Body of pancreas (tissue), 4 donors: Measurements from ENCODE around the gene MAPT. TPM values are rescaled to one million over a fixed set of nuclear protein-coding genes. Genes with fewer than 3 reads are reported as not detected.

Experiments
- ATAC-seq: fragments of 150-250 bp; one replicate; pipeline ENCODE4 v1.9.1; 2016
- DNase-seq, 4 donors: peaks; one replicate each; pipeline ENCODE4 v3.0.0-alpha.2; 2019
- H3K27ac ChIP-seq, 4 donors: fragments of 200-600 bp; sonication (generic); 1 replicate in 3 of 4; 2 replicates in 1 of 4; pipeline versions ENCODE4 v1.5.1 to v1.6.1; 2016 to 2019; ENCODE audit warnings: mild to moderate bottlenecking in 1 of 4, mixed read lengths in 1 of 4, moderate library complexity in 1 of 4
- H3K27me3 ChIP-seq, 2 donors: fragments of 200-600 bp; sonication (generic); one replicate each; pipeline ENCODE4 v1.6.0; 2016; ENCODE audit warnings: mild to moderate bottlenecking in 1 of 2
- H3K36me3 ChIP-seq, 2 donors: fragments of 200-600 bp; sonication (generic); replicated peaks in 1 of 2; 2 replicates each; pipeline ENCODE4 v1.5.1; 2016; ENCODE audit warnings: low read depth in 2 of 2; ENCODE audit not compliant: insufficient read depth in 1 of 2
- H3K4me1 ChIP-seq: fragments of 200-600 bp; sonication (generic); one replicate; pipeline ENCODE4 v1.6.0; 2016
- H3K4me3 ChIP-seq, 2 donors: fragments of 200-600 bp; sonication (generic); 1 replicate in 1 of 2; 2 replicates in 1 of 2; pipeline ENCODE4 v1.5.1; 2016 to 2019
- H3K9me3 ChIP-seq, 3 donors: fragments of 200-600 bp; sonication (generic); 1 replicate in 2 of 3; 2 replicates in 1 of 3; pipeline ENCODE4 v1.5.1; 2016
- POLR2A ChIP-seq, 3 donors: fragments of 450-650 bp; IDR thresholded peaks; one replicate each; pipeline ENCODE4 v1.6.1; 2016; ENCODE audit warnings: antibody characterized with exemption in 3 of 3, mild to moderate bottlenecking in 2 of 3
- WGBS, 2 donors: methylation state at CpG; one replicate each; pipeline ENCODE4 v1.1.5; 2017; 5-methylcytosine and 5-hydroxymethylcytosine counted together
- intact Hi-C: fragments of 100-400 bp; cut with DNase I; formaldehyde crosslinking; loops from one replicate; pipeline ENCODE4 v1.15.1; 2023
- total RNA-seq, 2 donors: library from RNA; depleted of rRNA; stranded (reverse); fragments of >200 nt; gene quantifications; one replicate each; pipeline ENCODE4 v1.1.0, GENCODE V29; 2016
- TF ChIP-seq, protein P1 (sequence below), 7 experiments: fragments of 450-650 bp in 4 of 7; fragments of 200-600 bp in 3 of 7; sonication (generic) in 3 of 7; IDR thresholded peaks; one replicate each; pipeline ENCODE4 v1.5.1; 2016 to 2019; ENCODE audit warnings: antibody characterized with exemption in 7 of 7

MAPT gene
- total RNA-seq, 2 donors from 2014 or later, result 1.6 to 2.3 TPM

DNA sequence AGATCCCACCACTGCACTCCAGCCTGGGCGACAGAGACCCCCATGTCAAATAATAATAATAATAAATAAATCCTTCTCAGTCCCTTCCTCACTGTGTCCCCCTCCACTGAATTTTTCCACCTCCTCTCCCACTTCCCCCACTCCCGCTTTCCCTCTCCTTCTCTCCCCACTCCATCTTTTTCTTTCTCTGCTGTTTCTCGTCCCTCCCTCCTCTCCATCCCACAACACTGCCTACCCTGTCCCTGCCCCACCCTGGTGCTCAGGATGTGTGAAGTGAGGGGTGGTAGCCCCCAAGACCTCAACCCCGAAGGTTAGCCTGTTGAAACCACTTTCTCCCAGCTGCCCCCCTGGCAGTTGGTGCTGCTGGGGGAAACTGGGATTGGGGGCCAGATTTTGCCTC lies 70.3 kb downstream of the MAPT start:
- no peaks in the 10 kb centered on the region for H3K36me3 ChIP-seq
- no peak overlapping the region for H3K27ac ChIP-seq
- 77 to 91% methylated on average over 4 of the region's 4 CpGs for WGBS, 2 donors
- intact Hi-C loops, result no loop called here
- no peak for TF ChIP-seq POLR2A (IDR thresholded peaks at IDR 0.05)
- TF ChIP-seq, protein P1, sequence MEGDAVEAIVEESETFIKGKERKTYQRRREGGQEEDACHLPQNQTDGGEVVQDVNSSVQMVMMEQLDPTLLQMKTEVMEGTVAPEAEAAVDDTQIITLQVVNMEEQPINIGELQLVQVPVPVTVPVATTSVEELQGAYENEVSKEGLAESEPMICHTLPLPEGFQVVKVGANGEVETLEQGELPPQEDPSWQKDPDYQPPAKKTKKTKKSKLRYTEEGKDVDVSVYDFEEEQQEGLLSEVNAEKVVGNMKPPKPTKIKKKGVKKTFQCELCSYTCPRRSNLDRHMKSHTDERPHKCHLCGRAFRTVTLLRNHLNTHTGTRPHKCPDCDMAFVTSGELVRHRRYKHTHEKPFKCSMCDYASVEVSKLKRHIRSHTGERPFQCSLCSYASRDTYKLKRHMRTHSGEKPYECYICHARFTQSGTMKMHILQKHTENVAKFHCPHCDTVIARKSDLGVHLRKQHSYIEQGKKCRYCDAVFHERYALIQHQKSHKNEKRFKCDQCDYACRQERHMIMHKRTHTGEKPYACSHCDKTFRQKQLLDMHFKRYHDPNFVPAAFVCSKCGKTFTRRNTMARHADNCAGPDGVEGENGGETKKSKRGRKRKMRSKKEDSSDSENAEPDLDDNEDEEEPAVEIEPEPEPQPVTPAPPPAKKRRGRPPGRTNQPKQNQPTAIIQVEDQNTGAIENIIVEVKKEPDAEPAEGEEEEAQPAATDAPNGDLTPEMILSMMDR (IDR thresholded peaks at IDR 0.05), result no peak
- H3K27me3 ChIP-seq, result no peaks in the 10 kb centered on the region
- no peaks in the 10 kb centered on the region for H3K9me3 ChIP-seq
- H3K4me3 ChIP-seq, result no peak overlapping the region
- H3K4me1 ChIP-seq, result no peaks in the 10 kb centered on the region
- ATAC-seq (no peak), DNase-seq (no peak)

DNA sequence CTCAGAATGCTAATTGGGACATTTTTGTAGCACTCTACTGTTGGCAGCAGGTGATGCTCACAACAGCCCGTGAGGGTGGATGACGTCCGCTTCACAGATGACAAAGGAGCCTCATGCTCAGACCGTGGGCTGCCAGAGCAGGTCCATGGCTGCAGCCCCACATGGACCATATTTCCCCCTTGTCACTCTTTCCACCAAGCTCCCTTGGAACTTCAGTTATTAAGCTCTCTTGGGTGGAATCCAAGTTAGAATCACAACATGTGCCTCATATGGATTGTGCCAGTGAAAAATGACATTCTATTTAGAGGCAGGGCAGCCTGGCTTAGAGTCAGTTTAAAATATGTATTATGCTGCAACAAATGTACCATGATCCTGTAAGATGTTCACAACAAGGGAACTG lies 71.5 kb downstream of the MAPT start:
- no peak overlapping the region for H3K27ac ChIP-seq
- no peak for TF ChIP-seq POLR2A (IDR thresholded peaks at IDR 0.05)
- TF ChIP-seq, protein P1 (IDR thresholded peaks at IDR 0.05), result no peak
- DNase-seq, result no peak
- H3K27me3 ChIP-seq, result no peaks in the 10 kb centered on the region
- no peaks in the 10 kb centered on the region for H3K4me1 ChIP-seq
- 66 to 72% methylated on average over 4 of the region's 4 CpGs for WGBS, 2 donors
- intact Hi-C loops, result no loop called here
- H3K9me3 ChIP-seq, result no peaks in the 10 kb centered on the region
- H3K4me3 ChIP-seq, result no peak overlapping the region
- no peaks in the 10 kb centered on the region for H3K36me3 ChIP-seq
- no peak for ATAC-seq

DNA sequence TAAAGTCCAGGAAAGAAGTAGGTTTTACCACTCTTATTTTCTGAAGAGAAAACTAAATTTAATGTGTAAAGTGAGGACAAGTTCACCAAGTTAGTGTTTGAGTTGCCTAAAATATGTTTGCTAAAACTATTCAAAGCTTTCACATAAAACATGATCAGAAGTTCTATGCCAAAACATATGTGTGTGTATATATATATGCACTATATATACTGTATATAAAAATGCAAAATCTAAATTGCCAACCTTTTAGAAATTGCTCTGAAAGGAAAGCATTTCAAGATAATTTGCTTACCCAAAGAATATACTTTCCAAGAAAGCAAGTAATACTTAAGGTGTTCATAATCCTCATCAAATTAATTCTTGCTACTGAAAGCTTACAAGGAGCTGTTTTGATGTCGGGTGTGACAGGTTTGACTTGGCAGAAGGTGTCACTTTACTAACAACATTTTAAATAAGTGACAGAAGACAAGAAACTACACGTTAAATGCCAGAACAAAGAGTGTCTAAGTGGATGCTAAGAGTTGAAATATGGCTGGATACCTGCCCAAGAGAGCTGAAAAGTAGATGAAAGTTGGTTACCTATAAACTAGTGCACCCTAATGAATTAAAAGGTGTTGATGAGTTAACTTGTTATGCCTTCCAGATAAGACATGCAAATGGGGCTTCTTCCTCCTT lies 72.4 kb downstream of the MAPT start:
- Histone ChIP-seq H3K4me3 (no peak overlapping the region), H3K36me3 (no peaks in the 10 kb centered on the region), H3K27me3 (no peaks in the 10 kb centered on the region), H3K27ac (no peak overlapping the region), H3K9me3 (no peaks in the 10 kb centered on the region), H3K4me1 (no peaks in the 10 kb centered on the region)
- intact Hi-C loops, result no loop called here
- DNase-seq, result no peak
- no peak for TF ChIP-seq POLR2A (IDR thresholded peaks at IDR 0.05)
- TF ChIP-seq, protein P1 (IDR thresholded peaks at IDR 0.05), result no peak
- ATAC-seq, result no peak
- WGBS, 2 donors, result 35 to 36% methylated on average over 2 of the region's 2 CpGs

DNA sequence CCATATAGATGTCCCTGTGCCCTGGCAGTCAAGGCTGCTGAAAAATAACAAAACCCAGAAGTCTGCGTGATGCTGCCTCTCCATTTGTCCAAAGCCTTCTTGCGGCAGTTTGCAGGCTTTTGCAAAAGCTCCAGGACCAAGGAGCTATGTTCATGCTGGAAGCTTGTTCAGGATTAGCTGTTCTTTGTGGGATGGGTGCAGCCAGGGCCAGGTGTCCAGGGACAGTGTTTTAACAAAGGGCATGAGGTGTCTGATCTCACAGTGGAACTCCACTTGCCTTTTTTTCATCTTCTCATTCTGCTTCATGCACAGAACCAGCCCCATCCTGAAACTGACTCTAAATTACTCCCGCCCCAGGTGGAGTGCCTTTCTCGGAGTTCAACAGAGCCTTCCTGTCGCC lies 73.0 kb downstream of the MAPT start:
- no peak for DNase-seq
- TF ChIP-seq, protein P1 (IDR thresholded peaks at IDR 0.05), result no peak
- no peak for TF ChIP-seq POLR2A (IDR thresholded peaks at IDR 0.05)
- Histone ChIP-seq H3K4me3 (no peak overlapping the region), H3K4me1 (no peaks in the 10 kb centered on the region), H3K27me3 (no peaks in the 10 kb centered on the region), H3K36me3 (no peaks in the 10 kb centered on the region), H3K9me3 (no peaks in the 10 kb centered on the region), H3K27ac (no peak overlapping the region)
- intact Hi-C loops, result no loop called here
- 83 to 89% methylated on average over 5 of the region's 5 CpGs for WGBS, 2 donors
- ATAC-seq, result no peak

DNA sequence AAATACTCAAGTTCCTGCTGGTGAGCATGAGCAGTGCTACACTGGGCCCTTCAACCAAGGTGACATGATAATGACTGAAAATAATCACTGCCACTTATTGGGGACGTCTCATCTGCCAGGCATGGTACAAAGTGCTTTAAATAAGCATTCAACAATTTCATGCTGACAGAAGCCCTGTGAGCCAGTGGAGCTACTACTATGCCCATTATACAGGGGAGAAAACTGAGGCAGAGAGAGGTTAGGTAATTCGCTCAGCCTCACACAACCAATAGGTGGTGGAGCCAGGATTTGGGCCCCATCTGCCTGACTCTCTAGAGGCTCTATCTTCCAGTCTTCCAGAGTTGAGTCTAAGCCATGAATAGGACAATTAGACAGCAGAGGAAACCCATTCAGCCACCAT lies 74.4 kb downstream of the MAPT start:
- intact Hi-C loops, result no loop called here
- Histone ChIP-seq H3K9me3 (no peaks in the 10 kb centered on the region), H3K36me3 (no peaks in the 10 kb centered on the region), H3K27ac (no peak overlapping the region), H3K4me3 (no peak overlapping the region), H3K27me3 (no peaks in the 10 kb centered on the region), H3K4me1 (no peaks in the 10 kb centered on the region)
- ATAC-seq (no peak), DNase-seq (no peak)
- WGBS, 2 donors, result 56 to 74% methylated on average over 2 of the region's 2 CpGs
- TF ChIP-seq, protein P1 (IDR thresholded peaks at IDR 0.05), result no peak
- no peak for TF ChIP-seq POLR2A (IDR thresholded peaks at IDR 0.05)
